T-helper 2 cell treated with Interferon-gamma antibody and Interleukin-4, amounts not matched to agents 5 μg/mL and 100 μg/mL, for 36 hours (primary cell): Measurements from ENCODE around the gene TLDC2.

Source experiments
- DNase-seq: peaks from one replicate; pipeline ENCODE4 v3.0.0; 2021; ENCODE audit warnings: low spot score
- H3K27ac Mint-ChIP-seq: one replicate; pipeline ENCODE4 v1.8.0; 2021; ENCODE audit warnings: mild to moderate bottlenecking, mixed read lengths
- H3K27me3 Mint-ChIP-seq: one replicate; pipeline ENCODE4 v1.8.0; 2021; ENCODE audit warnings: low read depth, mixed read lengths
- H3K36me3 Mint-ChIP-seq: one replicate; pipeline ENCODE4 v1.8.0; 2021; ENCODE audit warnings: low read depth, mixed read lengths
- H3K4me1 Mint-ChIP-seq: one replicate; pipeline ENCODE4 v1.8.0; 2021; ENCODE audit warnings: low read depth, mixed read lengths
- H3K4me3 Mint-ChIP-seq: one replicate; pipeline ENCODE4 v1.8.0; 2022; ENCODE audit warnings: mild to moderate bottlenecking, moderate library complexity, mixed read lengths
- H3K9me3 Mint-ChIP-seq: one replicate; pipeline ENCODE4 v1.8.0; 2021; ENCODE audit warnings: mixed read lengths

Gene TLDC2

DNA sequence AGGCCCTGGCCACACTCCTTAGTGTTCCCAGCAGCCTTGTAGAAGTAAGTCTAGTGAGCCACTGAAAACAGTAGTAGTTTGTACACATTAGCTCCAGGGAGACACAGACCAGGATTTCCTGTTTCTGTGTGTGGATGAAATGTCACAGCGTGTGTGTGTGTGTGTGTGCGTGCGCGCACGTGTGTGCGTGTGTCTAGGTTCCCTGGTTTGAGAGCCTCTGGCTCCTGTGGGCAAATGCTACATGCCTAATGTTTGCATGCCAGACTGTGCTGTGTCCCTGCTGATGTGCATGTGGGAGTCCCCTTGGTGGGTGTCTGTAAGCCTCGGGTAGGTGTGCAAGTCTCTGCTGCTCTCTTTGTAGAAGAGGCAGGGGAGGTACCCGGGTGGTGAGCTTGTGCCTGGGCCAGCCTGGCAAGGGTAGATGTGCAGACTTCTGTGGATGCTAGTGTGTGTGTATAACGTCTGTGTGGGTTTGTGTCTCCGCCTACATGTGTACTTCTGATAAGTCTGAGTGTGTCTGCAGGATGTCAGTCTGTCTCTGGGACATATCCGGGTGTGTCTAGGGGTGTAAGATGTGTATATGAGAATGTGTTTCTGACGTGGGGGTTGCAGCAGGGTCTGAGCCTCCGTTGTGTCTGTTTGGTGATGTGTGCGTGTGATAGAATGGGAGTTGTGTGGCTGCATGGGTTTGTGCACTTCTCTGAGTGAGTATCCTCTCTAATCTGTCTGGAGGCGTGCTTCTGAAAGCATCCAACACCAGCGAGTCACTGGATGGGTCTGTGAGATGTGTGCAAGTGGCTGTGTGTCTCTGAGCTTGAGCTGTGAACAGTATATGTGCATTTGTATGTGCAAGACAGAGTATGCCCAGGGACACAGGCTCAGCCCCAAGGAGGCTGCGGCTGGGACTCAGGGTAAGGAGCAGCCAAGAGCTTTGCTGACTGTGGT is 19.0 kb upstream of the TLDC2 start:
- H3K27ac Mint-ChIP-seq, result peak overlapping the region; percentile 33
- DNase-seq, result peak; percentile 38
- no peaks in the 10 kb centered on the region for H3K9me3 Mint-ChIP-seq
- peaks cover 11% of the 10 kb centered on the region for H3K27me3 Mint-ChIP-seq
- peaks cover 15% of the 10 kb centered on the region for H3K4me1 Mint-ChIP-seq
- no peaks in the 10 kb centered on the region for H3K36me3 Mint-ChIP-seq
- peak overlapping the region; percentile 0 for H3K4me3 Mint-ChIP-seq

DNA sequence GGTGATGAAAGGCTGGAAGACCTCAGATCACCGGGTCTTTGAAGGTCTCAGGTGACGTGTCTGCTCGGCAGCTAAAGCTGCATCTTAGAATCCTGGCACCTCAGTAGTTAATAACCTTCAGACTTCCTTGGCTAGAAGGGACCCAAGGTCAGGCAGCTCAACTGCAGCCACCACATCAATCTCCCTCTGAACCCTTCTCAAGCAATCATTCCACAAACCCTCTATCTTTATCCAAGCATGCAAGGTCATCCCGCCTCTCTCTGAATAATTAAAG is 16.7 kb upstream of the TLDC2 start:
- H3K36me3 Mint-ChIP-seq, result no peaks in the 10 kb centered on the region
- no peak overlapping the region for H3K4me3 Mint-ChIP-seq
- peaks cover 16% of the 10 kb centered on the region for H3K27me3 Mint-ChIP-seq
- no peak overlapping the region for H3K27ac Mint-ChIP-seq
- no peaks in the 10 kb centered on the region for H3K9me3 Mint-ChIP-seq
- no peak for DNase-seq
- H3K4me1 Mint-ChIP-seq, result peaks cover 18% of the 10 kb centered on the region

DNA sequence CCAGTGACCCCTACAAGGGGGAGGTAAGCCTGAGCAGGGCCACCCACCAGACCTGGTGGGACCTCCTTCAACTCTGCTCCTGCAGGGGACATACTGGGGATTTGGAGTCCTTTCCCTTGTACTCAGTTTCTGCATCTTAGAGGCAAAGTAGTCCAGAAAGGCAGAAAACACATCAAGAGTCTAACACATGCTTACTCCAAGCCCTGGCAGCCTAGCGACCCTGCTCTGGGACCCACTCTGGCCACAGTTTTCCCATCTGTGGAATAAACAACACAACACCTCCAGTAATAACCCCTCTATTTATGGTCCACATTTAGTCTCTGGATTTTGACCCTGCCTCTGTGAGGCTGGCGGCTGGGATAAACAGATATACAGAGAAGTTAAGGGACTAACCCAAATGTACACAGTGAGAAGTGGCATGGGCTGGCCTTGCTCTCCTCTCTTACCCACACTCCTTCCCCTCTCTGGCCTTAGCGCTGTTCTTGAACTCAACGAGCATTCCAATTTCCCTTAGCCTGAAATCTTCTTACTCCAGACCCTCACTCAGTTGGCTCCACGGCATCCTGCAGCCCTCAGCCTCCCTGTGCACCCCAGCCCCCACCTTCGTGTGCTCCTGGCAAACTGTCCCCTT is 16.1 kb upstream of the TLDC2 start:
- Mint-ChIP-seq H3K4me3 (no peak overlapping the region), H3K27ac (no peak overlapping the region), H3K27me3 (peaks cover 18% of the 10 kb centered on the region), H3K9me3 (no peaks in the 10 kb centered on the region), H3K36me3 (no peaks in the 10 kb centered on the region), H3K4me1 (peaks cover 19% of the 10 kb centered on the region)
- no peak for DNase-seq

DNA sequence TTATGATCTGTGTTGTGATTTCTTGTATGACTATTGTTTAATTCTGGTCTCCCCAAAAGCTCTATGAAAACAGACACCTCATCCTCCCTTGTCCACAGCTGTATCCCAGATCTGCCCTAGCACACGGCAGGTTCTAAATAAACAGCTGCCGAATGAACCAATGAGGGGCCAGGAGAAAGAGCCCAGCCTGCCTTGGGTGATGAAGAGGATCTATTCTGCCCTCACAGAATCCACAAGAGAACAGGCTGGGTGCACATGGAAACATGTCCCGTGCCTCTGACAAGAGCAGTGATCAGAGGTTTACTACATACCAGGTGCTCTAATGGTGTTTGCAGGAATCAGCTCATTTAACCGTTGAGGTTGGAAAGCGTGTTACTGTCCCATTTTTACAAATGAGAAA is 15.6 kb upstream of the TLDC2 start:
- Mint-ChIP-seq H3K9me3 (no peaks in the 10 kb centered on the region), H3K4me1 (peaks cover 21% of the 10 kb centered on the region), H3K27ac (no peak overlapping the region), H3K4me3 (no peak overlapping the region), H3K27me3 (peaks cover 24% of the 10 kb centered on the region), H3K36me3 (no peaks in the 10 kb centered on the region)
- no peak for DNase-seq

DNA sequence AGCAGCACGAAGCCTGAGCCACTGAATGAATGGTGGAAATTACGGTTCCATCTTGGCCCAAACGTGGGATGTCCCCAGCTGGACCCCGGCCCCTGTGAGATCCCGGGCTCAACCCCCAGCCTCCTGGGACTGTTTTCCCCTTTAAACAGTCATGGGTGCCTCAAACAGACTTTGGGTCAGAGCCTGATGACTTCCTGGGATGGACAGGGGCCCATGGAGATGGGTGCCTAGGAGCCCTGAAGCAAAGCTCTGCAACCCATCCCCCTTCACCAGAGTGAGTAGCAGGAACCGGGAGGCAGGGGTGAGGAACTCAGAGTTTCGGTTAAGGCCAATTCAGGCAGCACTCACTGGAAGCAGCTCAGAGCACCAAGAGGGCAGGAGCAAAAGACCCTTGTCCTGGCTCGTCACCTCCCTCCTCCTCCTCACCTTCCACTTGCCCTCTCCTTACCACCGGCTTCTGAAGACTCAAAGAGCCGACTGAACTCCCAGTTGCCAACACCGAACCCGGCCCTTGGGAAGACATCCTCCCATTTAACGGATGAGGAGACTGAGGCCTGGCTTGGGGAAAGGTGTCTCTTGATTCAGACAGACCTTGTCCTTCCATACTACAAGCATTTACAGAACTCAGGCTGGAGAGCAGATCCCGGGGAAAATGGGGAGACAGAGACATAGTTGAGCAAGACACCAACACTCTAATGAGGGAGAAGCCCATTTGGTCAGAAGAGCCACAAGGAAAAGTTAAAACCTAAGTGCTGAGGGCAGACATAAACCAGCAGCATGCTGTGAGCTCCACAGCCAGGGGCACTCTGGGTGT is 14.9 kb upstream of the TLDC2 start:
- Mint-ChIP-seq H3K36me3 (no peaks in the 10 kb centered on the region), H3K9me3 (no peaks in the 10 kb centered on the region), H3K4me1 (peaks cover 19% of the 10 kb centered on the region), H3K27ac (no peak overlapping the region), H3K27me3 (peaks cover 29% of the 10 kb centered on the region), H3K4me3 (peak overlapping the region; percentile 12)
- no peak for DNase-seq

DNA sequence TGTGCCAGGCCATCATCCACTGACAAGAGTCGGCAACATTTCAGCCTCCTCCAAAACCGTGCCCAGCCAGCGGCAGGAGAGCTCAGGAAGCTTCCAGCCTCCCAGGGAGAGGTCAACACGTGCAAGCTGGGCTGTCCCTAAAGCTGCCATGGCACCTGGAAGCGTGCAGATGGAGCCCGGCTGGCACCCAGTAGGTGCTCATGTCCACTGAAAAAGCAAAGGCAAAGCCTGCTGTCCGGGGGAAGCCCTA is 14.4 kb upstream of the TLDC2 start:
- H3K4me1 Mint-ChIP-seq, result peaks cover 14% of the 10 kb centered on the region
- no peaks in the 10 kb centered on the region for H3K36me3 Mint-ChIP-seq
- H3K27ac Mint-ChIP-seq, result no peak overlapping the region
- peaks cover 35% of the 10 kb centered on the region for H3K27me3 Mint-ChIP-seq
- DNase-seq, result no peak
- H3K4me3 Mint-ChIP-seq, result peak overlapping the region; percentile 12
- H3K9me3 Mint-ChIP-seq, result no peaks in the 10 kb centered on the region

DNA sequence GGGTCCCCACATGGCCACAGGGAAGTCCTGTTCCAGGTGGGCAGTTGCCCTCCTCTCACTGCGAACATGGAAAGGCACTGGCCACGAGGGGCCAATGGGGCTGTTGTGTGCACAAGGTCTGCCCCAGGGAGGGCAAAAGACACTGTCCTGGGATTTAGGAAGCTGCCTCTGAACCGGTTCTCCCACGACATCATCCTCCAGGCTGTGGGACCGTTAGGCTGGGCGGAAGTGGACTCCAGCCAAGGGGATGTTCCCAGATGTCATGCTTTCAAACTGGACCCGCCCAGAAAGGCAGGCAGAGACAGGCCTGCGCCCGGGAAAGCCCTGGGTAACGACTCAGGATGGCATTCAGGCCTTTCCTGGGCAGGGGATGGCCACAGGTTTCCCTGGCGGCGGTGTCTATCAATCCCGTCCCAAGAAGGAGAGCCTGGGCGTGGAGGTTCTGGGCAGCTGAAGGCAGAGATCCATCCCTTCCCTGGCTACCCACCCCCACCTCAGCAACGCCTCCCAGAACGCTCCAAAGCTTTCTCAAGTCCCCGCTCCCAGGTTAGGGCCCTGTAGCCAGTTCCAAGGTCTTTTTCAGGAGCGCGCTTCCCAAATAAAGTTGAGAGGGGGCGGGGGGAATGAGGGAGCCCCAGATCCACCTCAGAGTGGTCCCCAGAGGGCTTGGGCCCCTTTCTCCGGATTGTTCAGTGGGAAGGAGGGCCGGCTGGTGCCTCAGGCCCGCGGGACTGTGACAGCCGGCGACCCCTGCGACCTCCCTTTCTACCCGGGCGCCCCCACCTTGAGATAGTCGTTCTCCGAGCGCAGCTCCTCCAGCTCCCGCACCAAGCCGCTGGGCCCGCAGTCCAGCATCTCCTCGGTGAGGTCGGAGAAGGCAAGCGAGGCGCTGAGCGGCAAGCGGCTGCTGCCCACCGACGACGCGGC is 13.8 kb upstream of the TLDC2 start:
- Mint-ChIP-seq H3K27me3 (peaks cover 40% of the 10 kb centered on the region), H3K27ac (no peak overlapping the region), H3K9me3 (no peaks in the 10 kb centered on the region), H3K4me3 (peak overlapping the region; percentile 35), H3K4me1 (peaks cover 8% of the 10 kb centered on the region), H3K36me3 (no peaks in the 10 kb centered on the region)
- DNase-seq, result no peak

DNA sequence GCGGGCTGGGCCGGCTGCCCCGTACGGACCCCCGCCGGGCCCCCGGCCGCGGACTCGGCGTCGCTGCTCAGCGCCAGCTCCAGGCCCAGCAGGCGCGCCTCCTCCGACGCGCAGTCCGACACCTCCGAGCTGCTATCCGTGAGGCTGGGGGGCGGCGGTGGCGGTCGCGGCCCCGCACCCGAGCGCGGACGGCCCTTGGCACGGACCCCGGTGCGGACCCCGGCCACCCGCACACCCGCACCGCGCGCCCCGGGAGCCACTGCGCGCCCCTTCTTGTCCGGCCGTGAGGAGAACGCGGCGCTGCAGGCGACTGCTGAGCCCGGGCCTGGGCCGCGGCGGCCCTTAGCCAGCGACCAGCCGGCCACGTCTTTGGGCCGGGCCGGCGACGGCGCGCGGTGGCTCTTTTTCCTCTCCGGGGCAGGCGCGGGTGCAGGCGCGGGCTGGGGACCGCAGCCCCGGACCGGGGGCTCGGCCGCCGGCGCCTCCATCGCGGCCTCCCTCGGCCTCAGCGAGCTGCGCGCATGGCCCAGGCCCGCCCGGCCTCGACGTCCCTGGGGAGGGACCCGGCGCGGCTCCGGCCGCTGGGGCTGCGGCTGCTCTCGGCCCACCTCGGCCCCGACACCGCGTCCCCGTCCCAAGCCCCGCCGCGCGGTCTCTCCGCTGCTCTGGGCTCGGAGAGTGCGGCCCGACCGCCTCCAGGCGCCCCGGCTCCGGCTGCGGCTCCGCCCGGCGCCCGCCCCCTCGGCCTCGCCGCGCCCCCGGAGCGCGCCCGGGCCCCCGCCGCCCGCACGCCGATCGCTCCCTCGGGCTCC is 12.9 kb upstream of the TLDC2 start:
- no peaks in the 10 kb centered on the region for H3K9me3 Mint-ChIP-seq
- H3K4me1 Mint-ChIP-seq, result peaks cover 6% of the 10 kb centered on the region
- H3K36me3 Mint-ChIP-seq, result no peaks in the 10 kb centered on the region
- H3K27me3 Mint-ChIP-seq, result peaks cover 41% of the 10 kb centered on the region
- no peak for DNase-seq
- no peak overlapping the region for H3K4me3 Mint-ChIP-seq
- no peak overlapping the region for H3K27ac Mint-ChIP-seq

DNA sequence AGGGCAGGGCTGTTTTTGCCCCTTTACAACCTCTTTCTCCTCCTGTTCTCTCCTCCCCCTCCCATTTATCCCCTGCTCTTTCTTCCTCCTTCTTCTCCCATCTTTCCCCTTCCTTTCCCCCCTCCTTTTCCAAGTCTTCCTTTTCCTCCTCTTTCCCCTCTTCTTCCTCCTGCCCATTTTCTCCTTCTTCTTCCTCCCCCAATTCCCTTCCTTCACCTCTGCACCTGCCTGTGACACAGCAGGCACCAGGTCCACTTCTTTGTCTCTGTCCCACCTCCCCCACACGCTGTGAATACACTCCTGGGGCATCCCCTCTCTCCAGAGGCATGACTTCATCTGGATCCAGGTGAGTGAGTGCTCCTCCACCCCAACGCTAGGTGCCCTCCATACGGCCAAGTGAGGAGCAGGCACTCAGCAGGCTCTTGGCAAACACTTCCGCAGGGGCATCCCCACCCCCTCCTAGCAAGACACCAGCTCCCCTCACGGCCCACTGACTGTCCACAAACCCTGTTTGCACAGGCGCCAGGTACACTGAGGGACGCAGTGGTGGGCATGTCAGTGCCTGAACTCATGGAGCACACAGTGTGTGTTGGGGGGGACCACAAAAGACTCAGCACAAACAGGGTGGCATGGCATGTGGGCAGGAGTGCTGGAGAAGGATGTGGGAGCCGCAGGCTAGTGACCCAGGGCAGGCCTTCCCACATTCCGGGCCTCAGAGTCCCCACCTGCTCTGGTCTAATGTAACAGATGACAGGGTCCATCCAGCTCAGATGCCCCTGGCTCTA is 10.7 kb upstream of the TLDC2 start:
- peak overlapping the region; percentile 63 for H3K27ac Mint-ChIP-seq

DNA sequence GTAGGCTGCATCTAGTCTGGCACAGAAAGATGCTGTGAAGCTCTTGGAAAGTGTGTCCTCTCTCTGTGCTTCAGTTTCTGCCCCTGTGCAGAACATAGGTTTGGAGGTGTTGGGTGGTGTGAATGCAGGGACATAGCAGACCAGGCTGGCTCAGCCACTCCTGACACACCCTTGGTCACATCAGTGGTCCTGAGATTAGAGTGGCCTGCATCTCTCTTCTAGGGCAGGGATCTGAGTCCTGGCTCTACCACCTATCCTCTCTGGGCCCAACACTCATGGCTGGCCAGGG is 10.1 kb upstream of the TLDC2 start:
- Mint-ChIP-seq H3K4me3 (peak overlapping the region; percentile 25), H3K36me3 (no peaks in the 10 kb centered on the region), H3K27ac (no peak overlapping the region), H3K27me3 (peaks cover 37% of the 10 kb centered on the region), H3K9me3 (no peaks in the 10 kb centered on the region), H3K4me1 (peaks cover 6% of the 10 kb centered on the region)
- no peak for DNase-seq

More for the DNA sequence above, 10.7 kb upstream of the TLDC2 start:
- Mint-ChIP-seq H3K27me3 (peaks cover 41% of the 10 kb centered on the region), H3K36me3 (no peaks in the 10 kb centered on the region), H3K4me1 (peaks cover 6% of the 10 kb centered on the region), H3K4me3 (peak overlapping the region; percentile 84), H3K9me3 (no peaks in the 10 kb centered on the region)
- DNase-seq, result no peak

DNA sequence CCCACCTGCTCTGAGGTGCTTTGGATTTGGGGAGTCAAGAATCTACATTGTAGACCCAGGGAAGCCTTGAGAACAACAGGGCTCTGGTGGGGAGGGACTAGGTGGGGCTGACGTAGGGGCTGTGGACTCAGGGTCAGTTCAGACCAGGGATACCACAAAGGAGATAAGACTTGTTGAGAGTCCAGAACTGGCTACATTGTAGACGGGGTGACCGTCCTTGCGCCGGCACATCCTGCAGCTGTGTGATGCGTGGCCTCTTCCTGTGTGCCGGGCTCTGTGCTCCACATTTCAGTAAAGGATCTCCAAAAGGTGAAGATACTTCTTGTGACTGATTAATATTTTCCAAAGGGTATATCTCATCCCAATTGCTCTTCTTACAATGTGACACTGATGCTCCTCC is 9.8 kb upstream of the TLDC2 start:
- Mint-ChIP-seq H3K27me3 (peaks cover 37% of the 10 kb centered on the region), H3K36me3 (no peaks in the 10 kb centered on the region), H3K4me3 (no peak overlapping the region), H3K4me1 (peaks cover 6% of the 10 kb centered on the region), H3K9me3 (no peaks in the 10 kb centered on the region), H3K27ac (no peak overlapping the region)
- DNase-seq, result no peak

DNA sequence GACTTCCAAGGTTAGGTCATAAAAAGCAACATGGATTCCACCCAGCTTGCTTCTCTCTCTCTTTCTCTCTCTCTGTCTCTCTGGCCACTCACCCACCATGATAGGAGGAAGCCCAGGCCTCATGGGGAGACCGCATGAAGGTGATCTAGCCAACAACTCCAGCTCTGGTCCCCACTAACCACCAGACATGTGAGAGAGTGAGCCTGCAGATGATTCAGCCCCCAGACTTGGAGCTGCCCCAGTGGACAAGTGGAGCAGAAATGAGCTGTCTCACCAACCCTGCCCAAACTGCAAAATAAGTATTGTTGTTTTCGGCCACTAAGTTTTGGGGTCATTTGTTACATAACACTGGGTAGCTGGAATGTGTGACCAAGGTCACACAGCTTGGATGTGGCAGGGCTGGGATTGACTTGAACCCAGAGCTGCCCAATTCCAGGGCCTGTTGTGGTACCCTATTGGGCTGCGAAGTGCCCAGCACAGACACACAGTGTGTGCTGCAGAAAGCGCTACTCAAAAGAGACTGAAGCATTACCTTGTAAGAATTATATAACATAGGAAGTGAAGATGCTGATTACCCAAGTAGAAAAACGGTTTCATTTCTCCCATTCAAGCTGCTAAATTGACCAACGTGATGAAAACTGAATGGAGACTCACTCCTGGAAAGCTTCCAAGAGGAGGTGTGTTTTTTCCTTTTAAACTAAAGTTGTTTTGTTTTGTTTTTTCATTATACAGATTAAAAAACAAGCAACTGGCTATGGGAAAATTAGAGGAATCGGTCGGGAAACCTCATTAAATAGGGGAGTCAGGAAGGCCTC is 9.1 kb upstream of the TLDC2 start:
- no peak overlapping the region for H3K27ac Mint-ChIP-seq
- H3K4me3 Mint-ChIP-seq, result no peak overlapping the region
- peaks cover 30% of the 10 kb centered on the region for H3K27me3 Mint-ChIP-seq
- no peaks in the 10 kb centered on the region for H3K9me3 Mint-ChIP-seq
- H3K36me3 Mint-ChIP-seq, result no peaks in the 10 kb centered on the region
- no peak for DNase-seq
- peaks cover 6% of the 10 kb centered on the region for H3K4me1 Mint-ChIP-seq
